Fibroblast of lung (primary cell): ENCODE measurements around the gene RTN4RL1.

Source experiments
- EZH2 ChIP-seq: IDR thresholded peaks from 2 replicates; pipeline ENCODE4 v1.5.1; 2012; ENCODE audit warnings: low read length, control low read depth, mild to moderate bottlenecking; ENCODE audit errors: missing control alignments
- TF ChIP-seq, protein P1 (sequence below), 2 donors: IDR thresholded peaks in 1 of 2; conservative IDR thresholded peaks in 1 of 2; 1 replicate in 1 of 2; 2 replicates in 1 of 2; pipeline ENCODE4 v1.5.1; 2011 to 2012; ENCODE audit warnings: low read length in 2 of 2, control low read depth in 1 of 2, inconsistent platforms in 1 of 2, low read depth in 1 of 2, mild to moderate bottlenecking in 1 of 2

DNA sequence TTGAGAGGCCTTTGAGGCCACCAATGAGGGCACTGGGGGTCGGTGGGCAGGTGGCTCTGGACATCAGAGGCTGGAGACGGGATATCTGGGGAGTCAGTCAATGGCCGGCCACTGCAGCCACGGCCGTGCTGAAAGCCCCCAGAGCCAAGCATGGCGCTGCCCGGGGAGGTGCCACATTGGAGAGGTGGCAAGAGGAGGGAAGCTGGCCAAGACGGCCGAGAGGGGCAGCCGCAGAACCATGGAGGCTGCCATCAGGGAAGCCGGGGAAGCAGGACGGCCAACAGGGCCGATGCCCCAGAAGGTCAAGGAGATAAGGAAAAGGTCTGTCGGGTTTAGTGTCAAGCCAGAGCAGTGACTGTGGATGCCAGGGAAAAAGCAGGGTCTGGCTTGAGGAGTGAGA lies 9.8 kb downstream of the RTN4RL1 start:
- TF ChIP-seq, protein P1, sequence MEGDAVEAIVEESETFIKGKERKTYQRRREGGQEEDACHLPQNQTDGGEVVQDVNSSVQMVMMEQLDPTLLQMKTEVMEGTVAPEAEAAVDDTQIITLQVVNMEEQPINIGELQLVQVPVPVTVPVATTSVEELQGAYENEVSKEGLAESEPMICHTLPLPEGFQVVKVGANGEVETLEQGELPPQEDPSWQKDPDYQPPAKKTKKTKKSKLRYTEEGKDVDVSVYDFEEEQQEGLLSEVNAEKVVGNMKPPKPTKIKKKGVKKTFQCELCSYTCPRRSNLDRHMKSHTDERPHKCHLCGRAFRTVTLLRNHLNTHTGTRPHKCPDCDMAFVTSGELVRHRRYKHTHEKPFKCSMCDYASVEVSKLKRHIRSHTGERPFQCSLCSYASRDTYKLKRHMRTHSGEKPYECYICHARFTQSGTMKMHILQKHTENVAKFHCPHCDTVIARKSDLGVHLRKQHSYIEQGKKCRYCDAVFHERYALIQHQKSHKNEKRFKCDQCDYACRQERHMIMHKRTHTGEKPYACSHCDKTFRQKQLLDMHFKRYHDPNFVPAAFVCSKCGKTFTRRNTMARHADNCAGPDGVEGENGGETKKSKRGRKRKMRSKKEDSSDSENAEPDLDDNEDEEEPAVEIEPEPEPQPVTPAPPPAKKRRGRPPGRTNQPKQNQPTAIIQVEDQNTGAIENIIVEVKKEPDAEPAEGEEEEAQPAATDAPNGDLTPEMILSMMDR (conservative IDR thresholded peaks at IDR 0.05 in 1 of 2, IDR thresholded peaks at IDR 0.05 in 1 of 2; ENCODE audit: low read depth in 1 of 2, low read length in 2 of 2) = no peak
- no peak for TF ChIP-seq EZH2
